ENCODE measurements around the gene TMEM109. TPM values are rescaled to one million over a fixed set of nuclear protein-coding genes. Genes with fewer than 3 reads are reported as not detected.

The TMEM109 gene
- total and polyA plus RNA-seq, 2 of the 13 experiments (the other 11 are each of a cell fraction or from before 2014, with no cell fraction given): 7.7 to 18.0 TPM

DNA sequence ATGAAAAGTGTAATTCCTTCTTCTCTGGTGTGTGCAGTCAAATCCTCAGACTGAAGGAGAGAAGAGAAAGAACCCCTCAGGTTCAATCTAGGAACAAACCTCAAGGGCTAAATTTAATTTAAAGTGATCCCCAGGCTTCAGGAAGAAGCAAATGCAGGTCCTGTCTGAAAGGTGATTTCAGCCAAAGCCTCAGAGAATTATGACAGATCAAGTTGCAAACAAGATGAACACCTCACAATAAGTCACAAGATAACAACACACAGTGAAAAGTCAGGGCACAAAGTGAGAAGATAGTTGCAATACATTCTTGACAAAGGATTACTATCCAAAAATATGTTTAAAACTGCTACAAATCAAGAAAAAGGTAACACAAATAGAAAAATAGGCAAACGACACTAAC lies 34.9 kb upstream of the TMEM109 start:
- no TSS peak for BruUV-seq (replicated peaks)
- Histone ChIP-seq H3K79me2 (ENCODE audit: insufficient read depth, low read length) (no peaks in the 10 kb centered on the region), H2AFZ (ENCODE audit: low read length) (no peak overlapping the region), H3K36me3 (replicated peaks in 1 of 2; ENCODE audit: control insufficient read depth in 1 of 2, insufficient read depth in 2 of 2, low read length in 2 of 2) (peaks cover 0 to 1% of the 10 kb centered on the region in 2 experiments; a peak in 1 of 5 replicates), H3K9ac (ENCODE audit: insufficient read depth, low read depth, low read length) (no peak overlapping the region), H3K4me2 (ENCODE audit: low read depth, low read length) (no peak overlapping the region), H4K20me1 (ENCODE audit: insufficient read depth, low read length) (0 out of 2 replicates have a peak, but pooled peaks cover 3% of the 10 kb centered on the region), H3K4me3 (replicated peaks in 1 of 3; ENCODE audit: insufficient read depth in 1 of 3, low read depth in 2 of 3, low read length in 3 of 3) (no peak overlapping the region), H3K27me3 (ENCODE audit: control insufficient read depth in 1 of 2, insufficient read depth in 2 of 2, low read length in 2 of 2) (no peaks in the 10 kb centered on the region), H3K27ac (ENCODE audit: extremely low read length, insufficient read depth, low read length) (no peak overlapping the region), H3K9me3 (ENCODE audit: low read length) (no peaks in the 10 kb centered on the region), H3K4me1 (ENCODE audit: insufficient read depth, low read length) (peaks cover 26% of the 10 kb centered on the region)
- intact Hi-C loops (cut with micrococcal nuclease; ENCODE audit: unreplicated experiment): no loop called here
- CTCF ChIA-PET (ENCODE audit: low intra/inter-chr PET ratio, low total read pairs): no interaction called here
- ATAC-seq: no peak
- TF ChIP-seq HOXA3 (CRISPR knock-in tag; IDR thresholded peaks at IDR 0.05): no peak
- 100% methylated on average over 1 of the region's 1 CpG for WGBS (ENCODE audit: low lambda C conversion rate)
- in situ Hi-C loops (cut with HindIII; ENCODE audit: extremely low pct_ligation_motif_present, low pct_unique_long_range_greater_than_20kb): no loop called here
- DNase-seq (ENCODE audit: low spot score): no peak
- FAIRE-seq: no peak
- POLR2A ChIA-PET: no interaction called here

DNA sequence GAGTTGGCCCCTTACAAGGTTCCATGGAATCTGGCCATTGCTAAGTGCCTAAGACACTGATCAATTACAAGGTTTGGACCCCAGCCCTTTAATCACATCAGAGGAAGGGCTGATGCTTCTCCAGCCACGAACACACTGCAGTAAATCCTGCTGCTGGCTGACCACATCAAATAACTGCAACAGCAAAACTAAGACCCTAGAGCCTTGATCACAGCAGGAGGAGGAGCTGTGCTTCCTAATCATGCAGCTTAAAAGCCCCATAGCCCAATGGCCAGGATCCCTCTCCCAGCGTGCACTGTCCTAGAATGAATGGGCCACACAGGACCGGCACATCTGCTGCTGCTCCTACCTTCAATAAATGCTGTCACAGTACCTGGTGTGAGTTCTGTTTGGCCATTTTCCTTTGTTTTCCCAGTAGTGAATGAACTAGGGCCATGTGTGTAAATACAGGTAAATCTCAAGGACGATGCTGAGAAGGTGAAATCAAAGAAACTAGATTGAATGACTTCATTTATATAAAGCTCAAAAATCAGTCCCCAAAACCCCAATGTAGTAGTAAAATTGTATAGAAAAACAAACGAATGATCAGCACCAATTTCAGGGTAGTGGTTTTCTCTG lies 33.9 kb upstream of the TMEM109 start:
- Histone ChIP-seq H3K9me3 (ENCODE audit: low read length) (no peaks in the 10 kb centered on the region), H3K9ac (ENCODE audit: insufficient read depth, low read depth, low read length) (no peak overlapping the region), H3K4me2 (ENCODE audit: low read depth, low read length) (no peak overlapping the region), H3K27me3 (ENCODE audit: control insufficient read depth in 1 of 2, insufficient read depth in 2 of 2, low read length in 2 of 2) (no peaks in the 10 kb centered on the region), H3K36me3 (replicated peaks in 1 of 2; ENCODE audit: control insufficient read depth in 1 of 2, insufficient read depth in 2 of 2, low read length in 2 of 2) (peaks cover 0 to 1% of the 10 kb centered on the region in 2 experiments; a peak in 1 of 5 replicates), H3K4me3 (replicated peaks in 1 of 3; ENCODE audit: insufficient read depth in 1 of 3, low read depth in 2 of 3, low read length in 3 of 3) (no peak overlapping the region), H4K20me1 (ENCODE audit: insufficient read depth, low read length) (0 out of 2 replicates have a peak, but pooled peaks cover 3% of the 10 kb centered on the region), H3K27ac (ENCODE audit: extremely low read length, insufficient read depth, low read length) (no peak overlapping the region), H3K79me2 (ENCODE audit: insufficient read depth, low read length) (no peaks in the 10 kb centered on the region), H3K4me1 (ENCODE audit: insufficient read depth, low read length) (peaks cover 25% of the 10 kb centered on the region), H2AFZ (ENCODE audit: low read length) (no peak overlapping the region)
- ChIA-PET CTCF (ENCODE audit: low intra/inter-chr PET ratio, low total read pairs) (interaction anchor here (0.8 kb wide), 1 partner anchor 42 kb away, joined by 3 read pairs; no protein-coding TSS in a partner anchor), POLR2A (interaction anchor here (1.0 to 1.5 kb wide), 2 partner anchors 24 to 37 kb away, joined by 4 to 5 read pairs; partner anchors contain the start of gene PTGDR2)
- no peak for TF ChIP-seq DR1 (CRISPR knock-in tag; IDR thresholded peaks at IDR 0.05)
- no peak for TF ChIP-seq ZNF567 (CRISPR knock-in tag; IDR thresholded peaks at IDR 0.05; ENCODE audit: borderline replicate concordance)
- TF ChIP-seq PAXIP1 (CRISPR knock-in tag; conservative IDR thresholded peaks at IDR 0.05): no peak
- TF ChIP-seq ARID3A (IDR thresholded peaks at IDR 0.05; ENCODE audit: low read depth, low read length): no peak
- TF ChIP-seq, protein P1, sequence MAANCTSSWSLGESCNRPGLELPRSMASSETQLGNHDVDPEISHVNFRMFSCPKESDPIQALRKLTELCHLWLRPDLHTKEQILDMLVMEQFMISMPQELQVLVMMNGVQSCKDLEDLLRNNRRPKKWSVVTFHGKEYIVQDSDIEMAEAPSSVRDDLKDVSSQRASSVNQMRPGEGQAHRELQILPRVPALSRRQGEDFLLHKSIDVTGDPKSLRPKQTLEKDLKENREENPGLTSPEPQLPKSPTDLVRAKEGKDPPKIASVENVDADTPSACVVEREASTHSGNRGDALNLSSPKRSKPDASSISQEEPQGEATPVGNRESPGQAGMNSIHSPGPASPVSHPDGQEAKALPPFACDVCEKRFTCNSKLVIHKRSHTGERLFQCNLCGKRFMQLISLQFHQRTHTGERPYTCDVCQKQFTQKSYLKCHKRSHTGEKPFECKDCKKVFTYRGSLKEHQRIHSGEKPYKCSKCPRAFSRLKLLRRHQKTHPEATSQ (CRISPR knock-in tag; IDR thresholded peaks at IDR 0.05; ENCODE audit: borderline replicate concordance): no peak
- no peak for TF ChIP-seq ELF4 (CRISPR knock-in tag; IDR thresholded peaks at IDR 0.05; ENCODE audit: borderline replicate concordance)
- TF ChIP-seq KDM3A (CRISPR knock-in tag; IDR thresholded peaks at IDR 0.05; ENCODE audit: low read depth): no peak
- no peak for TF ChIP-seq ZNF263 (CRISPR knock-in tag; IDR thresholded peaks at IDR 0.05)
- in situ Hi-C loops (cut with HindIII; ENCODE audit: extremely low pct_ligation_motif_present, low pct_unique_long_range_greater_than_20kb): no loop called here
- 82% methylated on average over 4 of the region's 5 CpGs for WGBS (ENCODE audit: low lambda C conversion rate)
- intact Hi-C loops (cut with micrococcal nuclease; ENCODE audit: unreplicated experiment): loop anchor here (2.0 kb wide), 1 partner anchor 35 kb away; no protein-coding TSS in a partner anchor
- FAIRE-seq: no peak
- DNase-seq (ENCODE audit: low spot score): no peak
- BruUV-seq (replicated peaks): no TSS peak
- ATAC-seq: no peak
